GM20000 (cell line): Measurements from ENCODE around the gene RNLS.

ENCODE experiments used
- DNase-seq: peaks from one replicate; pipeline ENCODE4 v3.0.0; 2012; ENCODE audit warnings: low spot score
- CTCF ChIP-seq: IDR thresholded peaks from 2 replicates; pipeline ENCODE4 v1.5.1; 2012; ENCODE audit warnings: mild to moderate bottlenecking, control low read depth; ENCODE audit errors: extremely low read depth, missing control alignments

The RNLS gene

DNA sequence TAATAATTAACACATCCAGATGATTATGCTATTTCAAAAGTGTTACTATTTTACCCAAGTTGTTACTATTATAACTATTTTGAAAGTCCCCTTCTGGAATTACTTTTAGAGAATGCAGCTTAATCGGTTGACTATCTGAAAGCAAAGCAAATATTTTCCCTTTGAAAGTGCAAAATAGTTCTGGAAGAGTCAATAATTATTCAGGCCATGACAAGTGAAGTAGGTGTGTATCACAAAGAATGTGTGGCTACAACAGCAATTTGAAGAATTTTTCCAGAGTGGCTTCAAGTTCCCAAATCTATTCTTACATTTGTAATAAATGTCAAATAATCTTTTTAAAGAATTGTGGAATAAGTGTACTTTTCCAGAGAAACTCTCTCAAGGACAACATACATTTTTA lies 42.8 kb downstream of the RNLS start:
- TF ChIP-seq CTCF = no peak

GRCh38 chr10:88538048-88538447 lies 45.1 kb downstream of the RNLS start:
- no peak for DNase-seq
- no peak for TF ChIP-seq CTCF

More for the DNA sequence above, 42.8 kb downstream of the RNLS start:
- DNase-seq = no peak

DNA sequence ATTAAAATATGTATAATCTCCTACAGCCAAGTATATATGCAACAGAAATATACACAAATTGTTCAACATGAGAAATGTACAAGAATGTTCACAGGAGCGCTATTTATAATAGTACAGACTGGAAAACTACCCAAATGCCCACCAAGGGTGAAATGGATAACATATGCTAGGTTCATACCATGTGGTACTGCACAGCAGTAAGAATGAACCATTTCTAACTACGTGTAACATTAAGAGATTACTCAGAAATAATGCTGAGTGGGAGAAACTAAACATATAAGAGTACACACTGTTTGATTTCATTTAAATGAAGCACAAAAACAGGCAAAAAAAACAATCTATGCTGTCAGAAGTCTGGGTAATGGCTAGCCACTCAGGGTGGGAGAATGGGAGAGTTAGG lies 45.8 kb downstream of the RNLS start:
- no peak for TF ChIP-seq CTCF
- no peak for DNase-seq

GRCh38 chr10:88536437-88536836 lies 46.7 kb downstream of the RNLS start:
- TF ChIP-seq CTCF = no peak

GRCh38 chr10:88534072-88534665 lies 48.9 kb downstream of the RNLS start:
- TF ChIP-seq CTCF = no peak
- DNase-seq = no peak

More at GRCh38 chr10:88536437-88536836, 46.7 kb downstream of the RNLS start:
- DNase-seq = no peak

DNA sequence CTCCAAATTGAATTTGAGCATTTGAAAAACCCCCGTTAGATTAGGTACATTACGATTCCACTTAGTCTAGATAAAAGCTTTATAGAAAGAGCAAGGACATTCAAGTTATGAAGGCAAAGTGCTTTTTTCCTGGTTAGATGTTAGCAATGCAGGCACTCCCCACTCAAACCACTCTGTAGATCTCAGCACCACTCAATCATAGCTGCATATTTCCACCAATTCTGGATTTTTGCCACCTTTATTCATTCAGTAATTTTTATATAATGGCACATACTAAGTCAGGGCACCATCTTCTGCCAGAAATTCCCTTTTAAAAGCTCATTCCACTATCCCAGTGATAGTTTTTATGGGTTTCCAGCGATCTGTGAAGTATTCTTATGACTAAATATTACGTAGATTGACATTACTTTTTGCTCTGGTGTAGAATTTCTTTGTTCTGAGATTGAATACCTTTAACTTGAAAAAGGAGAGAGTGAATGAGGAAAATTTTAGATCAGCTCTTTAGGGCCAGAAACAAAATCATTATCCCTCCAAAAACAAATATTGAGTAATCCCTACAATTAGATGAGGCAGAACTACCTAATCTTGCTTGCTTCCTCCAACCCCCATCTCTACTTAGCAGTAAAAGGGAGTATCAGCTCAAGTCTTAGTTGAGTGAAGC lies 51.6 kb downstream of the RNLS start:
- TF ChIP-seq CTCF = no peak
- no peak for DNase-seq

GRCh38 chr10:88530629-88531391 lies 52.3 kb downstream of the RNLS start:
- no peak for DNase-seq
- TF ChIP-seq CTCF = no peak
